Spleen (tissue), 7 donors: Measurements from ENCODE around the gene ABRACL.

Experiments
- POLR2A ChIP-seq, 3 donors: fragments of 450-650 bp; IDR thresholded peaks; one replicate each; pipeline ENCODE4 v1.5.1; 2017; ENCODE audit warnings: antibody characterized with exemption in 3 of 3, mild to moderate bottlenecking in 1 of 3
- POLR2AphosphoS5 ChIP-seq, 3 donors: sonication (generic); formaldehyde crosslinking; IDR thresholded peaks; one replicate each; pipeline ENCODE4 v1.5.1; 2017; ENCODE audit warnings: antibody characterized with exemption in 3 of 3
- TF ChIP-seq, protein P1 (sequence below), 11 experiments: fragments of 200-600 bp in 7 of 11; fragments of 450-650 bp in 4 of 11; sonication (generic) in 4 of 11; IDR thresholded peaks in 8 of 11; conservative IDR thresholded peaks in 3 of 11; 1 replicate in 7 of 11; 2 replicates in 4 of 11; pipeline versions ENCODE4 v1.4.0 to v1.8.0; 2016 to 2021; ENCODE audit warnings: antibody characterized with exemption in 11 of 11, inconsistent platforms in 4 of 11, mild to moderate bottlenecking in 1 of 11
- donor health status: DM: no; HTN: no; CAD: no; lungs with moderate emphysema.
- donor health status: DM: no; HTN: no; CAD: no.
- donor health status: DM: no; HTN: no; CAD: no.

DNA sequence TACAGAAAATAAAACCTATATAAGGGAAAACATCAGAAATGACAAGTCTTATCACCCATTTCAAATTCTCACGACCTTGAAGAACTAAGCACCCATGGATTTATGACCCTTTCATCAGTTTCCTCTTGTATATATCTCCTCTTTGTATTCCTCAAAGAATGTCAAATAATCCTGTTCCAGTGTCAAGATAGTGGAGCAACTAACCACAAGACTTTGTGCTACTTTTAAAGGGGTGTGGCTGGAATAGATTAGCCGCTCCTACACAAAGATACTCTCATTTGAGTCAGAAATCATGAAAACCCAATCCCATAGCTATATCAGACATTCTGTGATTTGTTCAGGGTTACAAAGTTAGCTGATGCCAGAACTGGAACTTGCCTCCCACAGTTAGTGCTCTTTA, 47.1 kb upstream of the ABRACL start:
- TF ChIP-seq, protein P1, sequence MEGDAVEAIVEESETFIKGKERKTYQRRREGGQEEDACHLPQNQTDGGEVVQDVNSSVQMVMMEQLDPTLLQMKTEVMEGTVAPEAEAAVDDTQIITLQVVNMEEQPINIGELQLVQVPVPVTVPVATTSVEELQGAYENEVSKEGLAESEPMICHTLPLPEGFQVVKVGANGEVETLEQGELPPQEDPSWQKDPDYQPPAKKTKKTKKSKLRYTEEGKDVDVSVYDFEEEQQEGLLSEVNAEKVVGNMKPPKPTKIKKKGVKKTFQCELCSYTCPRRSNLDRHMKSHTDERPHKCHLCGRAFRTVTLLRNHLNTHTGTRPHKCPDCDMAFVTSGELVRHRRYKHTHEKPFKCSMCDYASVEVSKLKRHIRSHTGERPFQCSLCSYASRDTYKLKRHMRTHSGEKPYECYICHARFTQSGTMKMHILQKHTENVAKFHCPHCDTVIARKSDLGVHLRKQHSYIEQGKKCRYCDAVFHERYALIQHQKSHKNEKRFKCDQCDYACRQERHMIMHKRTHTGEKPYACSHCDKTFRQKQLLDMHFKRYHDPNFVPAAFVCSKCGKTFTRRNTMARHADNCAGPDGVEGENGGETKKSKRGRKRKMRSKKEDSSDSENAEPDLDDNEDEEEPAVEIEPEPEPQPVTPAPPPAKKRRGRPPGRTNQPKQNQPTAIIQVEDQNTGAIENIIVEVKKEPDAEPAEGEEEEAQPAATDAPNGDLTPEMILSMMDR (IDR thresholded peaks at IDR 0.05 in 8 of 11, conservative IDR thresholded peaks at IDR 0.05 in 3 of 11): no peak
- TF ChIP-seq POLR2A (IDR thresholded peaks at IDR 0.05) (no peak), POLR2AphosphoS5 (IDR thresholded peaks at IDR 0.05) (no peak)
